Esophagus muscularis mucosa (tissue), 4 donors: ENCODE measurements around the gene GBF1.

ENCODE experiments used
- CTCF ChIP-seq, 3 experiments: fragments of 200-600 bp in 2 of 3; fragments of 450-650 bp in 1 of 3; sonication (generic) in 2 of 3; IDR thresholded peaks; one replicate each; pipeline ENCODE4 v1.5.1; 2017 to 2019; ENCODE audit warnings: antibody characterized with exemption in 3 of 3, mild to moderate bottlenecking in 2 of 3, moderate library complexity in 1 of 3
- EP300 ChIP-seq: sonication (generic); formaldehyde crosslinking; IDR thresholded peaks from one replicate; pipeline ENCODE4 v1.6.1; 2017; ENCODE audit warnings: antibody characterized with exemption
- POLR2A ChIP-seq: fragments of 450-650 bp; IDR thresholded peaks from one replicate; pipeline ENCODE4 v1.6.1; 2017; ENCODE audit warnings: antibody characterized with exemption, moderate library complexity, mild to moderate bottlenecking, low read depth
- POLR2AphosphoS5 ChIP-seq, 2 donors: sonication (generic); formaldehyde crosslinking; IDR thresholded peaks; one replicate each; pipeline ENCODE4 v1.6.1; 2017; ENCODE audit warnings: antibody characterized with exemption in 2 of 2

- no peak for TF ChIP-seq CTCF (IDR thresholded peaks at IDR 0.05)
- no peak for TF ChIP-seq POLR2AphosphoS5 (IDR thresholded peaks at IDR 0.05)
- TF ChIP-seq POLR2A, result no peak
- TF ChIP-seq EP300, result no peak
These were observed 57.3 kb downstream of the GBF1 start for GRCh38 chr10:102302611-102303010.
